ENCODE measurements around the gene TMEM132C.

- TF ChIP-seq CTCF (IDR thresholded peaks at IDR 0.05): no peak
- no peak for TF ChIP-seq EZH2 (IDR thresholded peaks at IDR 0.05; ENCODE audit: borderline replicate concordance, insufficient read depth, low read depth, low read length, poor library complexity, severe bottlenecking)
These were observed 269.8 kb downstream of the TMEM132C start for GRCh38 chr12:128536810-128537209.

Measured in B cell (primary cell).